Loucy (cell line): ENCODE measurements around the gene SF3B2.

ENCODE experiments used
- CTCF ChIP-seq: fragments of 200-600 bp; sonication (generic); conservative IDR thresholded peaks from 2 replicates; pipeline ENCODE4 v1.5.1; 2014; ENCODE audit warnings: mild to moderate bottlenecking, antibody characterized with exemption, low read length
- EZH2phosphoT487 ChIP-seq: fragments of 200-600 bp; IDR thresholded peaks from 2 replicates; pipeline ENCODE4 v1.6.1; 2018; ENCODE audit warnings: antibody characterized with exemption, mild to moderate bottlenecking, moderate library complexity, borderline replicate concordance

GRCh38 chr11:66089067-66089466 is 36.9 kb downstream of the SF3B2 start:
- TF ChIP-seq CTCF (no peak), EZH2phosphoT487 (no peak)
